GM12878 (cell line): Measurements from ENCODE around the gene ZNF124. TPM values are rescaled to one million over a fixed set of nuclear protein-coding genes. Genes with fewer than 3 reads are reported as not detected.

Source experiments
- ATF7 ChIP-seq: fragments of 450-650 bp; IDR thresholded peaks from 2 replicates; pipeline ENCODE4 v1.6.1; 2016; ENCODE audit warnings: low read depth, mild to moderate bottlenecking
- GATAD2B ChIP-seq: fragments of 450-650 bp; conservative IDR thresholded peaks from 2 replicates; pipeline ENCODE4 v1.6.1; 2017; ENCODE audit warnings: low read depth, mild to moderate bottlenecking, moderate library complexity
- HSF1 ChIP-seq: fragments of 150-350 bp; IDR thresholded peaks from 2 replicates; pipeline ENCODE4 v1.6.1; 2014; ENCODE audit warnings: mild to moderate bottlenecking, low read depth, low read length
- JUNB ChIP-seq: IDR thresholded peaks from 2 replicates; pipeline ENCODE4 v1.6.1; 2016; ENCODE audit warnings: antibody characterized with exemption, mild to moderate bottlenecking
- KDM1A ChIP-seq: fragments of 200-600 bp; sonication (generic); IDR thresholded peaks from 2 replicates; pipeline ENCODE4 v1.6.1; 2016; ENCODE audit warnings: borderline replicate concordance
- MEF2A ChIP-seq: IDR thresholded peaks from 2 replicates; pipeline ENCODE4 v1.6.1; 2011; ENCODE audit warnings: low read depth, mild to moderate bottlenecking, low read length, moderate library complexity; ENCODE audit not compliant: insufficient read depth
- MEF2B ChIP-seq: fragments of 450-650 bp; IDR thresholded peaks from 2 replicates; pipeline ENCODE4 v1.6.1; 2018; ENCODE audit warnings: mild to moderate bottlenecking, moderate library complexity; ENCODE audit not compliant: partially characterized antibody, poor library complexity, severe bottlenecking
- NR2F1 ChIP-seq: fragments of 450-650 bp; conservative IDR thresholded peaks from 2 replicates; pipeline ENCODE4 v1.6.1; 2017; ENCODE audit warnings: mild to moderate bottlenecking
- PML ChIP-seq: IDR thresholded peaks from 2 replicates; pipeline ENCODE4 v1.6.1; 2012; ENCODE audit warnings: low read length, inconsistent platforms
- POLR2AphosphoS5 ChIP-seq: IDR thresholded peaks from 2 replicates; pipeline ENCODE4 v1.6.1; 2011; ENCODE audit warnings: mild to moderate bottlenecking, low read length, inconsistent platforms
- RUNX3 ChIP-seq: IDR thresholded peaks from 2 replicates; pipeline ENCODE4 v1.6.1; 2012; ENCODE audit warnings: low read length, inconsistent platforms
- SMAD1 ChIP-seq: fragments of 450-650 bp; IDR thresholded peaks from 2 replicates; pipeline ENCODE4 v1.6.1; 2018; ENCODE audit warnings: mild to moderate bottlenecking, low read depth; ENCODE audit not compliant: partially characterized antibody
- SPI1 ChIP-seq: IDR thresholded peaks from 2 replicates; pipeline ENCODE4 v1.6.1; 2011; ENCODE audit warnings: low read depth, mild to moderate bottlenecking, low read length, moderate library complexity, borderline replicate concordance; ENCODE audit not compliant: insufficient read depth
- ZNF592 ChIP-seq: fragments of 450-650 bp; IDR thresholded peaks from 2 replicates; pipeline ENCODE4 v1.6.1; 2017; ENCODE audit warnings: mild to moderate bottlenecking, moderate library complexity
- polyA plus RNA-seq, 11 experiments: library from polyadenylated mRNA; depleted of rRNA in 4 of 11; unstranded in 6 of 11; stranded (reverse) in 5 of 11; fragments of >200 nt; fragmentation: Nextera tagmentation in 4 of 11; fragmentation: Illumina TruSeq in 1 of 11; extraction: Ambion mirVana in 4 of 11; extraction: Trizol in 1 of 11; gene quantifications; 1 replicate in 1 of 11; 2 replicates in 10 of 11; pipeline versions ENCODE4 v1.2.1 to v1.2.3, GENCODE V29; 2011 to 2016; ENCODE audit warnings: inconsistent platforms in 2 of 11, missing spikeins in 2 of 11, low read depth in 1 of 11
- total RNA-seq, 4 experiments: library from RNA; depleted of rRNA in 3 of 4; stranded (reverse); fragments of >200 nt in 3 of 4; fragmentation: Illumina TruSeq in 1 of 4; extraction: Trizol in 1 of 4; gene quantifications; 2 replicates each; pipeline versions ENCODE4 v1.2.1 to v1.2.3, GENCODE V29; 2013 to 2021
- TF ChIP-seq, protein P1 (sequence below): fragments of 450-650 bp; IDR thresholded peaks from 2 replicates; pipeline ENCODE4 v1.6.1; 2014; ENCODE audit warnings: mild to moderate bottlenecking
- TF ChIP-seq, protein P2 (sequence below): IDR thresholded peaks from 2 replicates; pipeline ENCODE4 v1.6.1; 2012; ENCODE audit warnings: low read depth, low read length, improper control_type of control experiment
- TF ChIP-seq, protein P3 (sequence below): fragments of 450-650 bp; IDR thresholded peaks from 2 replicates; pipeline ENCODE4 v1.6.1; 2017; ENCODE audit warnings: low read depth, mild to moderate bottlenecking, moderate library complexity
- TF ChIP-seq, protein P4 (sequence below), 3 experiments: IDR thresholded peaks in 2 of 3; conservative IDR thresholded peaks in 1 of 3; 2 replicates each; pipeline ENCODE4 v1.5.1; 2011; ENCODE audit warnings: low read depth in 3 of 3, low read length in 3 of 3, mild to moderate bottlenecking in 3 of 3, control low read depth in 2 of 3, moderate library complexity in 2 of 3, inconsistent platforms in 1 of 3, mixed read lengths in 1 of 3; ENCODE audit not compliant: control insufficient read depth in 2 of 3, insufficient read depth in 1 of 3; ENCODE audit errors: extremely low read depth in 1 of 3

ZNF124 gene
- total and polyA plus RNA-seq, 10 of the 15 experiments (the other 5 are each of a cell fraction or from before 2014, with no cell fraction given) = 6.8 to 37.5 (median 12.5) TPM

- TF ChIP-seq ZNF592 (no peak), MEF2A (no peak), POLR2AphosphoS5 (peak; percentile 93), ATF7 (peak; percentile 75), RUNX3 (peak; percentile 32), HSF1 (no peak), PML (peak; percentile 79), MEF2B (no peak), SMAD1 (peak; percentile 37), NR2F1 (peak; percentile 71), SPI1 (0 out of 2 replicates have a peak, but pooled peaks have one; percentile 15), KDM1A (no peak), GATAD2B (peak; percentile 92), JUNB (no peak)
- TF ChIP-seq, protein P1, sequence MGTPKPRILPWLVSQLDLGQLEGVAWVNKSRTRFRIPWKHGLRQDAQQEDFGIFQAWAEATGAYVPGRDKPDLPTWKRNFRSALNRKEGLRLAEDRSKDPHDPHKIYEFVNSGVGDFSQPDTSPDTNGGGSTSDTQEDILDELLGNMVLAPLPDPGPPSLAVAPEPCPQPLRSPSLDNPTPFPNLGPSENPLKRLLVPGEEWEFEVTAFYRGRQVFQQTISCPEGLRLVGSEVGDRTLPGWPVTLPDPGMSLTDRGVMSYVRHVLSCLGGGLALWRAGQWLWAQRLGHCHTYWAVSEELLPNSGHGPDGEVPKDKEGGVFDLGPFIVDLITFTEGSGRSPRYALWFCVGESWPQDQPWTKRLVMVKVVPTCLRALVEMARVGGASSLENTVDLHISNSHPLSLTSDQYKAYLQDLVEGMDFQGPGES = peak; percentile 77
- TF ChIP-seq, protein P2, sequence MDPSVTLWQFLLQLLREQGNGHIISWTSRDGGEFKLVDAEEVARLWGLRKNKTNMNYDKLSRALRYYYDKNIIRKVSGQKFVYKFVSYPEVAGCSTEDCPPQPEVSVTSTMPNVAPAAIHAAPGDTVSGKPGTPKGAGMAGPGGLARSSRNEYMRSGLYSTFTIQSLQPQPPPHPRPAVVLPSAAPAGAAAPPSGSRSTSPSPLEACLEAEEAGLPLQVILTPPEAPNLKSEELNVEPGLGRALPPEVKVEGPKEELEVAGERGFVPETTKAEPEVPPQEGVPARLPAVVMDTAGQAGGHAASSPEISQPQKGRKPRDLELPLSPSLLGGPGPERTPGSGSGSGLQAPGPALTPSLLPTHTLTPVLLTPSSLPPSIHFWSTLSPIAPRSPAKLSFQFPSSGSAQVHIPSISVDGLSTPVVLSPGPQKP = no peak
- TF ChIP-seq, protein P3, sequence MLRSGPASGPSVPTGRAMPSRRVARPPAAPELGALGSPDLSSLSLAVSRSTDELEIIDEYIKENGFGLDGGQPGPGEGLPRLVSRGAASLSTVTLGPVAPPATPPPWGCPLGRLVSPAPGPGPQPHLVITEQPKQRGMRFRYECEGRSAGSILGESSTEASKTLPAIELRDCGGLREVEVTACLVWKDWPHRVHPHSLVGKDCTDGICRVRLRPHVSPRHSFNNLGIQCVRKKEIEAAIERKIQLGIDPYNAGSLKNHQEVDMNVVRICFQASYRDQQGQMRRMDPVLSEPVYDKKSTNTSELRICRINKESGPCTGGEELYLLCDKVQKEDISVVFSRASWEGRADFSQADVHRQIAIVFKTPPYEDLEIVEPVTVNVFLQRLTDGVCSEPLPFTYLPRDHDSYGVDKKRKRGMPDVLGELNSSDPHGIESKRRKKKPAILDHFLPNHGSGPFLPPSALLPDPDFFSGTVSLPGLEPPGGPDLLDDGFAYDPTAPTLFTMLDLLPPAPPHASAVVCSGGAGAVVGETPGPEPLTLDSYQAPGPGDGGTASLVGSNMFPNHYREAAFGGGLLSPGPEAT = no peak
- TF ChIP-seq, protein P4, sequence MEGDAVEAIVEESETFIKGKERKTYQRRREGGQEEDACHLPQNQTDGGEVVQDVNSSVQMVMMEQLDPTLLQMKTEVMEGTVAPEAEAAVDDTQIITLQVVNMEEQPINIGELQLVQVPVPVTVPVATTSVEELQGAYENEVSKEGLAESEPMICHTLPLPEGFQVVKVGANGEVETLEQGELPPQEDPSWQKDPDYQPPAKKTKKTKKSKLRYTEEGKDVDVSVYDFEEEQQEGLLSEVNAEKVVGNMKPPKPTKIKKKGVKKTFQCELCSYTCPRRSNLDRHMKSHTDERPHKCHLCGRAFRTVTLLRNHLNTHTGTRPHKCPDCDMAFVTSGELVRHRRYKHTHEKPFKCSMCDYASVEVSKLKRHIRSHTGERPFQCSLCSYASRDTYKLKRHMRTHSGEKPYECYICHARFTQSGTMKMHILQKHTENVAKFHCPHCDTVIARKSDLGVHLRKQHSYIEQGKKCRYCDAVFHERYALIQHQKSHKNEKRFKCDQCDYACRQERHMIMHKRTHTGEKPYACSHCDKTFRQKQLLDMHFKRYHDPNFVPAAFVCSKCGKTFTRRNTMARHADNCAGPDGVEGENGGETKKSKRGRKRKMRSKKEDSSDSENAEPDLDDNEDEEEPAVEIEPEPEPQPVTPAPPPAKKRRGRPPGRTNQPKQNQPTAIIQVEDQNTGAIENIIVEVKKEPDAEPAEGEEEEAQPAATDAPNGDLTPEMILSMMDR (IDR thresholded peaks at IDR 0.05 in 2 of 3, conservative IDR thresholded peaks at IDR 0.05 in 1 of 3; ENCODE audit: control insufficient read depth in 2 of 3, extremely low read depth in 1 of 3, insufficient read depth in 1 of 3, low read depth in 3 of 3, low read length in 3 of 3) = no peak
These were observed 38.7 kb upstream of the ZNF124 start (continued) for GRCh38 chr1:247210376-247211117.
